ENCODE results near the gene RHCE.
"Not testable (repeated sequence)": the region's sequence is repeated elsewhere in the genome, so short reads cannot be mapped to it uniquely, and the experiment has no call there.

RHCE gene

DNA sequence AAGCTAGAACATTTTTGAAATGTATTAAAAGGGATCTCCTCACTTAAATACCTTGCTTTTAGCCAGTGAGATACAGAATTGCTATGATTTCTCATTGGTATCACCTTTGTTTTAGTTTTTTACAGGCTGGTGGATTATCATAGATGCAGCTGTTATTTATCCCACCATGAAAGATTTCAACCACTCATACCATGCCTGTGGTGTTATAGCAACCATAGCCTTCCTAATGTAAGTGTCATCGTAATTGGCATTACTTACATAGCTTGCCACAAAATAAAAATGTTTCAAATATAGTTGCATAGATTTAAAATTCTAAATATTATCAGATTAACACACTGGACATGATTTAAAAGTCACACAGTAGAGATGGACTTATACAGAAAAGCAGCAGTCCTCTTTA lies 77.8 kb downstream of the RHCE start:
- no peak for DNase-seq (ENCODE audit: low spot score)

DNA sequence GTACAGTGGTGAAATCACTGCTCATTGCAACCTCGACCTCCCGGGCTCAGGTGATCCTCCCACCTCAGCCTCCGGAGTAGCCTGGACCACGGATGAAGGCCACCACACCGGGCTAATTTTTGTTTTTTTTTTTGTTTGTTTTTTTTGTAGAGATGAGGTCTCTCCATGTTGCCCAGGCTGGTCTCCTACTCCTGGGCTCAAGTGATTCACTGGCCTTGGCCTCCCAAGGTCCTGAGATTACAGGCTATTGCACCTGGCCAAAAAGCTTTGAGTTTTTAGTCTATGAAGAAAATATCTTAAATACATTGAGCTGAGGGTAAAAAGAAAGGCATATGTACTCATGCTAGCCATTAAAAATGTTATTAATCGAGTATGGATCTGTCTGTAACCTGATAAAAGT lies 78.9 kb downstream of the RHCE start:
- DNase-seq (ENCODE audit: low spot score): no peak

DNA sequence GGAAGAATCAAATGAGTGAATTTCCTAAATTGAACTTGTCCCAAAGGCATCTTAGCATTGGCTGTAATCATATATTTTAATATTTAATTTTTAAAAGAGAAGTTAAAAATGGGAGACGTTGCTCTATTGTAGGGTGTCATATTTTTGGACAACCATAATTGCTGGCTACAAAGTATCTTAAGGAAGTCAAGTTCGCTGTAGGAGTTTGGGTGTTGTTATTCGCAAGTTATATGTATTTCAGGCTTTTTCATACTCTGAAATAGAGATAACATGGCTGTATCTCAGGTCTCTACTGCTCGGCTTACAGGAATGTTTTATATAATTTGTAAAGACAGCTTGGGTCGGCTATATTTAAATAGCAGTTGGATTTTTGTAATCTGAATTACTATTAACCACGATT lies 81.6 kb downstream of the RHCE start:
- no peak for DNase-seq (ENCODE audit: low spot score)

DNA sequence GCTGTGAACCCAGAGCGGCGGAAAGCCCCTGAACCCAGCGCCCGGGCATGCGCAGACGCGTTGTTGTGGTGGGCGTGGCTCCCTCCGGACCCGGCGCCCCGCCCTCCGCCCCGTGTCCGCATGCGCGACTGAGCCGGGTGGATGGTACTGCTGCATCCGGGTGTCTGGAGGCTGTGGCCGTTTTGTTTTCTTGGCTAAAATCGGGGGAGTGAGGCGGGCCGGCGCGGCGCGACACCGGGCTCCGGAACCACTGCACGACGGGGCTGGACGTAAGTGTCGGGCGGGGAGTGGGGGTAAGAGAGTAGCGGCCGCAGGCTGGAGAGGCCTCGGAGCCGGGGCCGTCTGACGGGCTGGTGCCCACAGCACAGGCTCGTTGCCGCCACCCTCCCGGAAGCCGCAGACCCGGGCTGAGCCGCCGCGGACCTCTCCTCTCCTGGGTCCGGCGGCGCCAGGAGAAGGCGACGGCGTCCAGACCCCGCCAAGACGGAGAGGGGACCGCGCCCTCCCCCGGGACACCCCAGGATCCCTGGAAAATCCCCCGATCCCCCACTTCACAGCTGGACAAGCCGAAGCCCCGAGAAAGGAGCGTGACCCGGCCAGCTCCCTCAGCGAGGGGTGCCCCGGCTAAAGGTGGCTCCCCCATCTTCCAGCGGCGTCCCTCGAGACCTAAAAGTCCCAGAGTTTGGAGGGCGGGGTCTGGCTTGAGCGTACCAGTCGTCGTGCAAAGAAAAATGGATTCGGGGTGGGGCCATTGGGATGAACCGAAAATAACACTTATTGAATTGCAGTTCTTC lies 82.2 kb downstream of the RHCE start, which contains the start of gene TMEM50A:
TMEM50A (plus strand) TSS at position 147 of the 794 bp plus-strand sequence. CDS start 2,153 bp downstream, outside the sequence.
- DNase-seq (ENCODE audit: low spot score): peak; percentile 92

DNA sequence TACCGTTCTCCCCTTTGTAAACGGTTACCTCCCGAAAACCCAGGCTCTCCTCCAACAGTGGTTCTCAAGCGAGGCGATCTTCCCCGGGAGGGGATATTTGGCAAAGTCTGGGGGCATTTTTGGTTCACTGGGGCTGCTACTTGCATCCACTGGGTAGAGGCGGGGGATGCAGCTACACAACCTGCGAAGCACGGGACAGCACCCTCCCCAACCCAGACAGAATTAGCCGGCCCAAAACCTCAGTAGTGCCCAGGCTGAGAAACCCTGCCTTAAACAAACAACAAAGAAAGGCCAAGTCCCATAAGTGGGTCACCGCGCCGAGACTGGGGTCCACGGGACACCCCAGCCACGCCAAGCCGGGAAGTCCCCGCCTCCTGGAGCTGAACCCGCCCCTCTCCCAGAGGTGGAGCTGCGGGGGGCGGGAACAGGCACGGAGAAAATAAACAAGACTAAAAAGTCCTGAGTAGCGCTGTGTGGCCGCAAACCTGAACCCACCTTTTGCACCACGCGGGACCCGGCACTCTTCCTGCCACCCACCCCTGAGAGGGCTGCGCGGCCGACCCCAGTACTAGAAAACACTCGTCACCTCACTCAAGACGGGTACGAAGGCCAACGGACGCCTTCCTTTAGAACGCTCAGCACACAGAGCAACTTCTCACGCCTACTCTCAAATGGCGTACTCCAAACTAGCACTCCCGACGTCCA lies 83.0 kb downstream of the RHCE start:
- DNase-seq (ENCODE audit: low spot score): not testable (repeated sequence)

DNA sequence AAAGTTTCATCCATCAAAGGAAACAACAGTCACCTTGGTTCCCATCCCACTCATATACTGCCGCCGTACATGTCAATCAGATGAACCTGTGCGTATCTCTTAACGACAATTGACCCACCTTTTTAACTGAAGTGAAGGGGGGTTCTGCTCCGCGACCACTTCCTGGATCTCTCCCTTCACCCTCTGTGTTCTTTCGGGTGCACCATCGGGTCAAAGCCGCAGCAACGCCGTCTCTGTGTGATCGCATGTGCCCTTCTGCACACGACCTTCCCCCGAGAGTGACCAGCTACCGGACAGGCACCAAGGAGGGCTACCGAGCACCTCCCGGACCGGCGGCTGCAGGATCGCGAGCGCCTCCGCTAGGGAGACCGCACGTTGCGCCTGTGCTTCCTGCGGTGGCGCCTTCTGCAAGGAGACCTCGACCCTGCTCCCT lies 83.7 kb downstream of the RHCE start:
- DNase-seq (ENCODE audit: low spot score): not testable (repeated sequence)

DNA sequence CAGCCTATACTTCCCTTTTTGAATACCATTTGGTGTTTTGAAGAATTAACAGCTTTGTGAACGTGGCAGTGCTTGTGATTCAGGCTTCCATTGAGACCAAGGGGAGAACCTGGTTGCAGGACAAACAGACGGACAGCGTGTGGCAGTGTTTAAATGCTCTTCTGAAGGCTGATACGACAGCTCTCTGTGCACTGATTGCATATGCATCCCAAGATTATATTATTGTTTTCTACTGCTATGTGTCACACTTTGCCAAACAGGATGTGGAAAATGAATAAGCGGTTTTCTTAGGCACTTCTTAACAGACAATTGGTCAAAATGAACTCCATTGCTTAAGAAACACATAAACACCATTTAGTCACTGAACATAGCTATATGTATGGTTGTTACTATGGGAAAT lies 90.7 kb downstream of the RHCE start:
- DNase-seq (ENCODE audit: low spot score): peak; percentile 27

DNA sequence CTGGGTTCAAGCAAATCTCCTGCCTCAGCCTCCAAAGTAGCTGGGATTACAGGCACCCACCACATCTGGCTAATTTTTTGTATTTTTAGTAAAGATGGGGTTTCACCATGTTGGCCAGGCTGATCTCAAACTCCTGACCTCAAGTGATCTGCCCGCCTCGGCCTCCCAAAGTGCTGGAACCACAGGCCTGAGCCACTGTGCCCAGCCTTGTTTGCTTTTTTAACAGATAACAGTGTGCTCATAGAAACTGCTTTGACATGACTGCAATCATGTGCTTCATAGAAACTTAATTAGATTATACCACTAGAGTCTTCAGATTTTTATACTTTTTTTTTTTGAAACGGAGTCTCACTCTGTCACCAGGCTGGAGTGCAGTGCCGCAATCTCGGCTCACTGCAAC lies 91.3 kb downstream of the RHCE start:
- not testable (repeated sequence) for DNase-seq (ENCODE audit: low spot score)

DNA sequence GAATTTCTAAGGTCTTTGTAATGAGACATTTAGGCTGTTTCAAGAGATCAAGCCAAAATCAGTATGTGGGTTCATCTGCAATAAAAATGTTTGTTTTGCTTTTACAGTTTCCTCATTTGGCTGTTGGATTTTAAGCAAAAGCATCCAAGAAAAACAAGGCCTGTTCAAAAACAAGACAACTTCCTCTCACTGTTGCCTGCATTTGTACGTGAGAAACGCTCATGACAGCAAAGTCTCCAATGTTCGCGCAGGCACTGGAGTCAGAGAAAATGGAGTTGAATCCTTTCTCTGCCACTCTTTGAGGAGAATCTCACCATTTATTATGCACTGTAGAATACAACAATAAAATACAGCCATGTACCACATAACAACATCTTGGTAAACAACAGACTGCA lies 91.8 kb downstream of the RHCE start:
- not testable (repeated sequence) for DNase-seq (ENCODE audit: low spot score)

DNA sequence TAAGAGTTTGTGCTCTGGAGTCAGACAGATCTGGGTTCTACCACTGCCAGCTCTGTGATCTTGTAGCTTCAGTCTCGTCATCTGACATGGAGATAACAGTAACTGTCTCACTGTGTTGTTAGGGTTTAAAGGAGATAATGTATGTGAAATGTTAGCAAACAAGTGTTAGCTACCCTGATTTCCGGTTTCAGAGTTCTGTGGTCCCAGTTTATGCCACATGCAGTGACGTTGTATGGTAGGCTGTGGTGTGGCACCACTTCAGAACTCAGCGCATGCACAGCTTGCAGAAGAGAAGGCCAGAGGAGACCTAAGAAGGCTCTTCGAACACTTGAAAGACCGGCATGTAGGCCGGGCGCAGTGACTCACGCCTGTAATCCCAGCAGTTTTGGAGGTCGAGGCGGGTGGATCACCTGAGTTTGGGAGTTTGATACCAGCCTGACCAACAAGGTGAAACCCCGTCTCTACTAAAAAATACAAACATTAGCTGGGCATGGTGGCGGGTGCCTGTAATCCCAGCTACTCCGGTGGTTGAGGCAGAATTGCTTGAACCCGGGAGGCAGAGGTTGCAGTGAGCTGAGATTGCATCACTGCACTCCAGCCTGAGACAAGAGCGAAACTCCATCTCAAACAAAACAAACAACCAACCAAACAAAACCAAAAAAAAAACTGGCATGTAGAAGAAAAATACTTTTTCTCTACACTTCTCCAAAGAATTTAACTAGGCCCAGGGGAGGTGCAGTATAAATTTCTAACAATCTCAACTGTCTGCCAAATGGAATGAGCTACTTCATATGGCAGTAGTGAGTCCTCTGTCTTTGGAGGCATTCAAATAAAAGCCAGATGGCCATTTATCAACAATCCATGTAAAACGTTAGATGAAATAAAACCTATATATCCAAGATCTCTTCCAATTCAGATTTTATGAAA lies 92.5 kb downstream of the RHCE start:
- not testable (repeated sequence) for DNase-seq (ENCODE audit: low spot score)

DNA sequence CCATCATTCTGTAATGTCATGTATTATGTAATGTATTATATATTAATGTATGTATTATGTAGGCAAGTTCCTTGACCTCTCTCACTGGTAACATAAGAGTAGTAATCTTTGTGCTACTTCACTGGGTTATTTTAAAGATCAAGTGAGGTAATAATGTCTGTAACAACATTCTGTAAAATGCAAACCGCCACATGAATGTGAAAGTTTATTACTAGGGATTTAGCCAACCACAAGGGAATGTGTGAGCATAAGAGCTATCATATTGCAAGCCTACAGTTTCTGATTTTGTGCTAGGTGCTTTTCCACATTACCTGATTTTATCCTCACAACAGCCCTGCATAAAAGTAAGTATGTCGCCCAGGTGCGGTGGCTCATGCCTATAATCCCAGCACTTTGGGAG lies 96.2 kb downstream of the RHCE start:
- DNase-seq (ENCODE audit: low spot score): not testable (repeated sequence)

DNA sequence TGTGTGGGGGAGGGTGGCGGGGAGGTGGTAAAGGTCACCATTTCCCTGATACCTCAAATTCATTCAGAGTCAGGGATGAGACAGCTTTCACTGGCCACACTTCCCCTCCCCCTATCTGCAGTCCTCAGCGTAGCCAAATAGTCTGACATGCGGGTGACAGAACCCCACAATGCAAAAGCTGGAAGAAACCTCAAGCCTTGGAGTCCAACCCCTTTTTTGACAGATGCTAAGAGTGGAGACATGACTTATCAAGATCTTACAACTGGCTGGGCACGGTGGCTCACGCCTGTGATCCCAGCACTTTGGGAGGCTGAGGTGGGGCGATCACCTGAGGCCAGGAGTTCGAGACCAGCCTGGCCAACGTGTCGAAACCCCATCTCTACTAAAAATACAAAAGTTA lies 98.5 kb downstream of the RHCE start:
- DNase-seq (ENCODE audit: low spot score): not testable (repeated sequence)

DNA sequence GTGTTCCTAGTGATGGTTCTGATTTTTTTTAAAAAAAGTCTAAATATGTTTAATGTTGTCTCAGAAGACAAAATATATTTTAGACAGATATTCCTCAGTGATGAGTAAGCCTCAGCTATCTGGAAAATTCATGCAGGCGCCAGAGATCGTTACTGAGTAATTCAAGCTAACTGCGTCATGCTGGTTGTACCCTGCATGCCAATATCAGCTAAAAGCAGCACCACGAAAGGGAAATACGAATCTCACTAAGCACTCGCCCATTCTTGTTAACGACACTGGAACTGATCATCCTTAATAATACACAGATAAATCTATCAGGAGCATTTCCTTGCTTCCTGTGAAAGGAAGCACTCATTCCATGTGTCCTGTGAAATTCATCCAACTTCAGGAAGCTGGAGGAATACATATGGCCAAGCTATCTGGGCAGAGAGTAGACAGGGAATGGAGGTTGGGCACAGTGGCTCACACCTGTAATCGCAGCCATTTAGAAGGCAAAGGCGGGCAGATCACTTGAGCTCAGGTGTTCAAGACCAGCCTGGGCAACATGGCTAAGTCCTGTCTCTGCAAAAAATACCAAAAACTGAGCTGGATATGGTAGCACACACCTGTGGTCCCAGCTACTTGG lies 100.2 kb downstream of the RHCE start:
- not testable (repeated sequence) for DNase-seq (ENCODE audit: low spot score)

DNA sequence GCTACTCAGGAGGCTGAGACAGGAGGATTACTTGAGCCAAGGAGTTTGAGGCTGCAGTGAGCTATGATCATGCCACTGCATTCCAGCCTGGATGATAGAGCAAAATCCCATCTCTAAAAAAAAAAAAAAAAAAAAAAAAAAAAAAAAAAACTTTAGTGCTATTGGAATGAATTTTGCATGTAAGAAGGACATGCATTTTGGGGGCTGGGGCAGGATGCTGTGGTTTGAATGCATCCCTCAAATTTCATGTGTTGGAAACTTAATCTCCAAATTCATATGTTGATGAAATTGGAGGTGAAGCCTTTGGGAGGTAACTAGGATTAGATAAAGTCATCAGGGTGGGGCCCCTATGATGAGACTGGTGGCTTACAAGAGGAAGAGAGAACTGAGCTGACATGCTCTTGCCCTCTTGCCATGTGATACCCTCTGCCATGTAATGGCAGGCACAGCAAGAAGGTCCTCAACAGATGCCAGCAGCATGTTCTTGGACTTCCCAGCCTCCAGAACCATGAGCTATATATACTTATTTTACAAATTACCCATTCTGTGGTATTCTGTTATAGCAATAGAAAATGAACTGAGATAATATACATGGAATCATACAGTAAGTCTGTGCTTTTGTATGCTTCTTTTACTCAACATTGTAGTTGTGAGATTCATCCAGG lies 107.7 kb downstream of the RHCE start:
- DNase-seq (ENCODE audit: low spot score): not testable (repeated sequence)
